ENCODE measurements around the gene TACR2. TPM values are rescaled to one million over a fixed set of nuclear protein-coding genes. Genes with fewer than 3 reads are reported as not detected.

The TACR2 gene
- total RNA-seq, 2 donors from 2014 or later: 0.27 TPM; not detected in 1

DNA sequence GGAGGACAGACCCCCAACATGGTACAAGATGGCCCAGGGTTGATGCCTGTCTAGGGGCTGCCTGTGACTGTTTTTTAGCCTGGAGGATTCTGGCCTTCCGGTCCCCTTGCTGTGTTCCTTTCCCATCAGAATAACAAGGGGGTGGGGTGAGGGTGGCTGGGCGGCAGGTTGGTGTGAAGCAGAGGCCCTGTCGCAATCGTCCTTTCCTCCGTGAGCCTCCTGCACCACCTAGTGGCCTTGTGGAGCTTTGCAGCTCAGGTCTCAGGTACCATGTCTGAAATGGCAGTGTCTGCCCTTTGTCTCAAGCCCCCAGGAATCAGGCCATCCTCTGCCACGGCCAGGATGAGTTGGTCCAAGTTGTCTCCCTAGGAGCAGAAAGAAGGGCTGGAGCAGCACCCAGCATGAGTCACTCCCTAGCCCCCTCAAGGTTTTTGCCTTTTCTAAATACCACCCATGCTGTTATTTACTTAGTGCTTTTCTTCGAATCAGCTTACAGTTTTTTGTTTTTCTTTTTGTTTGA, 24.2 kb downstream of the TACR2 start:
- H3K9me3 ChIP-seq: no peaks in the 10 kb centered on the region
- peaks cover 8 to 26% of the 10 kb centered on the region in 2 donors for H3K4me1 ChIP-seq (ENCODE audit: control insufficient read depth in 1 of 2, low read depth in 2 of 2)
- no peaks in the 10 kb centered on the region for H3K27me3 ChIP-seq (replicated peaks; ENCODE audit: insufficient read depth)
- TF ChIP-seq, protein P1, sequence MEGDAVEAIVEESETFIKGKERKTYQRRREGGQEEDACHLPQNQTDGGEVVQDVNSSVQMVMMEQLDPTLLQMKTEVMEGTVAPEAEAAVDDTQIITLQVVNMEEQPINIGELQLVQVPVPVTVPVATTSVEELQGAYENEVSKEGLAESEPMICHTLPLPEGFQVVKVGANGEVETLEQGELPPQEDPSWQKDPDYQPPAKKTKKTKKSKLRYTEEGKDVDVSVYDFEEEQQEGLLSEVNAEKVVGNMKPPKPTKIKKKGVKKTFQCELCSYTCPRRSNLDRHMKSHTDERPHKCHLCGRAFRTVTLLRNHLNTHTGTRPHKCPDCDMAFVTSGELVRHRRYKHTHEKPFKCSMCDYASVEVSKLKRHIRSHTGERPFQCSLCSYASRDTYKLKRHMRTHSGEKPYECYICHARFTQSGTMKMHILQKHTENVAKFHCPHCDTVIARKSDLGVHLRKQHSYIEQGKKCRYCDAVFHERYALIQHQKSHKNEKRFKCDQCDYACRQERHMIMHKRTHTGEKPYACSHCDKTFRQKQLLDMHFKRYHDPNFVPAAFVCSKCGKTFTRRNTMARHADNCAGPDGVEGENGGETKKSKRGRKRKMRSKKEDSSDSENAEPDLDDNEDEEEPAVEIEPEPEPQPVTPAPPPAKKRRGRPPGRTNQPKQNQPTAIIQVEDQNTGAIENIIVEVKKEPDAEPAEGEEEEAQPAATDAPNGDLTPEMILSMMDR (IDR thresholded peaks at IDR 0.05): peak; percentile 98
- peak overlapping the region; percentile 37 to 52 for H3K27ac ChIP-seq
- no peak overlapping the region for H3K4me3 ChIP-seq
- peak; percentile 82 for DNase-seq (ENCODE audit: low spot score)
- peaks cover 38% of the 10 kb centered on the region for H3K36me3 ChIP-seq
- ATAC-seq (ENCODE audit: insufficient number of reproducible peaks, low FRiP score, low read depth): peak; percentile 74

DNA sequence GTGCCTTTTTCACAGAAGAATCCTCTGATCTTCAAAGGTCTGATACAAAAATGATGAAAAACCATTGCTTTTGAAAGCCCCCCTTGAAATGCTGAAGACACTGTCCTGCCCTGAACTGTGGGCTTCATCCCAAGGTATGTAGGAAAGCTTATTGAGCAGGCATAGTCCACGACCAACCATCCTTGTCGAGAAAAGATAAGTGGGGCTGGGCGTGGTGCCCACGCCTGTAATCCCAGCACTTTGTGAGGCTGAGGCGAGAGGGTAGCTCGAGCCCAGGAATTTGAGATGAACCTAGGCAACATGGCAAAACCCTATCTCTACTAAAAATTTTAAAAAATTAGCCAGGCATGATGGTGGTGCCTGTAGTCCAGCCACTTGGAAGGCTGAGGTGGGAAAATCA, 25.6 kb downstream of the TACR2 start:
- no peak for ATAC-seq (ENCODE audit: insufficient number of reproducible peaks, low FRiP score, low read depth)
- peaks cover 43% of the 10 kb centered on the region for H3K36me3 ChIP-seq
- no peak for DNase-seq (ENCODE audit: low spot score)
- peaks cover 8 to 26% of the 10 kb centered on the region in 2 donors for H3K4me1 ChIP-seq (ENCODE audit: control insufficient read depth in 1 of 2, low read depth in 2 of 2)
- H3K27ac ChIP-seq: peak overlapping the region; percentile 36 to 37
- H3K27me3 ChIP-seq (replicated peaks; ENCODE audit: insufficient read depth): no peaks in the 10 kb centered on the region
- no peak overlapping the region for H3K4me3 ChIP-seq
- TF ChIP-seq, protein P1 (IDR thresholded peaks at IDR 0.05): no peak
- H3K9me3 ChIP-seq: no peaks in the 10 kb centered on the region

DNA sequence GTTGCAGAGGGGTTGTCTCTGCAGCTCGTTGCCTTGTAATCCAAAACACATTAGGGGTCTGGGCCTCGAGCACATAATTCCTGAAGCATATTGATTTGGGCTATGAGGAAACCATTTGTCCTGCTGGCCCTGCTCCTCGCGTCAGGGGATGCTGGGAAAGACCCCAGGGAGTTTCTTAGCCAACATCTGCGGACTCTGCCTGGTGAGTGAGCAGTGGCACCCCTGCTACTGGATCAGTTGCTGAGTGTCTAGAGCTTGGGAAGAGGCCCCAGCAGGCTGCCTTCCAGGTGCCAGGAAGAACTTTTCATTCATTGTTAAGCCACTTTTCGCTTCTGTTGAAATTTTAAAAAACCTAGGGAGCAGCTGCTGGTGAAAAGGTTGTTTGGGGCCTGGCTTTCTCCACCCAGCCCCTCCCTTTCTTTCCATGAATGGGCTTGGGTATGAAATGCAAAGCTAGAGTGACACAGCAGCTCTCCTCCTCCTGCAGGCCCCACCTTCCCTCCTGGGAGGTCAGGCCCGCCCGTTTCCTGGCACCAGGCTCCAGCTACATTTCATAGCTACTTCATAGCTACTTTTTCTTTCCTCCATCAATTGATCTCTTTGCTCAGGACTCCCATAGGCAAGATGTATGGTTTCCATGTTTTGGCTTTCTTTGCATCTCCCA, 26.8 kb downstream of the TACR2 start:
- DNase-seq (ENCODE audit: low spot score): no peak
- peaks cover 47% of the 10 kb centered on the region for H3K36me3 ChIP-seq
- H3K4me3 ChIP-seq: no peak overlapping the region
- ATAC-seq (ENCODE audit: insufficient number of reproducible peaks, low FRiP score, low read depth): peak; percentile 53
- H3K27me3 ChIP-seq (replicated peaks; ENCODE audit: insufficient read depth): no peaks in the 10 kb centered on the region
- TF ChIP-seq, protein P1 (IDR thresholded peaks at IDR 0.05): no peak
- H3K9me3 ChIP-seq: no peaks in the 10 kb centered on the region
- H3K27ac ChIP-seq: peak overlapping the region; percentile 47 to 50
- H3K4me1 ChIP-seq (ENCODE audit: control insufficient read depth in 1 of 2, low read depth in 2 of 2): peaks cover 8 to 26% of the 10 kb centered on the region in 2 donors

DNA sequence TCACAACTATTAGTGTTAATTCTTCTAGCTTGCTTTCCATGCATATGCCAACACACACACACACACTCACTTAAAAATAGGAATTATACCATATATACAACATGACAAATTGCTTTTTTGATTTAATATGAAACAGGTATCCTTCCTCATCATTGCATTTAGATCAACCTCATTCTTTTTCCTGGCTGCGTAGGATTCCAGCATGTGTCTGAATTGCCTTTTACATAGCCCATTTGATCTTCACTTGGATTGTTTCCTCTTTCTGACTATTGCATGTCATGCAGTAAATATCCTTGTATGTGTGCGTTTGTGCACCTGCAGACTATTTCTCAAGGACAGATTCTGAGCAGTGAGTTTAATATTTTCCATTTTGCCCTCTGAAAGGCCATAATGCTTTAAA, 28.2 kb downstream of the TACR2 start:
- ATAC-seq (ENCODE audit: insufficient number of reproducible peaks, low FRiP score, low read depth) (no peak), DNase-seq (ENCODE audit: low spot score) (no peak)
- no peaks in the 10 kb centered on the region for H3K9me3 ChIP-seq
- peaks cover 44% of the 10 kb centered on the region for H3K36me3 ChIP-seq
- peaks cover 8 to 29% of the 10 kb centered on the region in 2 donors for H3K4me1 ChIP-seq (ENCODE audit: control insufficient read depth in 1 of 2, low read depth in 2 of 2)
- no peak overlapping the region for H3K27ac ChIP-seq
- no peaks in the 10 kb centered on the region for H3K27me3 ChIP-seq (replicated peaks; ENCODE audit: insufficient read depth)
- H3K4me3 ChIP-seq: no peak overlapping the region
- TF ChIP-seq, protein P1 (IDR thresholded peaks at IDR 0.05): no peak

DNA sequence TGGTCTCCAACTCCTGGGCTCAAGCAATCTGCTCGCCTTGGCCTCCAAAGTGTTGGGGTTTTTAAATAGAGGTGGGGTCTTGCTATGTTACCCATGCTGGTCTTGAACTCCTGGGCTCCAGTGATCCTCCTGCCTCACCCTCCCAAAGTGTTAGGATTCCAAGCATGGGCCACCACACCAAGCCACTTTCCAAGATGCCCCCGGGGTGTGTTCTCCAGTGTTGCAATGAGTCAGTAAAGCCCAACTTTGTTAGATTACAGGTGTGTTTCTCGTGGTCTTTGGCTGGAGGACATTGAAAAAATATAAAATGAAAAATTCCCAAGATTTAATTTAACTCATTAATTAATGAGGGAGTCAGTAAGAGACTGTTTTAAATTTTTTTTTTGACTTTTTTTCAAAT, 29.2 kb downstream of the TACR2 start:
- Histone ChIP-seq H3K4me3 (no peak overlapping the region), H3K27ac (no peak overlapping the region), H3K9me3 (no peaks in the 10 kb centered on the region), H3K4me1 (ENCODE audit: control insufficient read depth in 1 of 2, low read depth in 2 of 2) (peaks cover 8 to 35% of the 10 kb centered on the region in 2 donors), H3K27me3 (replicated peaks; ENCODE audit: insufficient read depth) (no peaks in the 10 kb centered on the region), H3K36me3 (peaks cover 52% of the 10 kb centered on the region)
- ATAC-seq (ENCODE audit: insufficient number of reproducible peaks, low FRiP score, low read depth) (no peak), DNase-seq (ENCODE audit: low spot score) (no peak)
- TF ChIP-seq, protein P1 (IDR thresholded peaks at IDR 0.05): no peak
